ENCODE data around the gene DYNLT1. TPM values are rescaled to one million over a fixed set of nuclear protein-coding genes. Genes with fewer than 3 reads are reported as not detected.

The DYNLT1 gene
- total and polyA plus RNA-seq, 2 of the 4 experiments (the other 2 are of a cell fraction), result 235 to 349 TPM

DNA sequence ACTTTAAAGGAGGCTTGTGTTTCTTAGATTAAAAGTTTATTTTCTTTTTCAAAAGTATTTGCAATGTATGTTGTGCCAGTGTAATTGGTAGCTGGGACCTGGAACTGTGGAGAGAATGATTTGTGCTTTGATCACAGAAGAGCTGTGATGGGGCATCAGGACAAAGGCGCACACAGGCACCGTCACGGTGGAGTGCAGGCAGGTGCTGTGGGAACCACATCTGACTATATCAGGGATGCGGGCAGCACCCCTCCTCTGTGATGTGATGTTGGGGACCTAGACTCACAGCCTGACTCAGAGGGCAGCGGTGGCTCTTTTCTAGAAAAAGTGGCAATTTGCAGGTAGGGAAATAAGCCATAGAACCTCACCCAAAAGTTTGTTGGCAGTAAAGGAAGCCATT is 39.8 kb upstream of the DYNLT1 start:
- no peak overlapping the region for H3K4ac ChIP-seq (ENCODE audit: low read depth, low read length)
- no peaks in the 10 kb centered on the region for H3K27me3 ChIP-seq (ENCODE audit: control insufficient read depth, insufficient read depth, low read length)
- BruUV-seq (replicated peaks), result no TSS peak
- ATAC-seq (ENCODE audit: low read depth) (no peak), DNase-seq (no peak)
- no peaks in the 10 kb centered on the region for H4K20me1 ChIP-seq (ENCODE audit: insufficient read depth, low read length)
- H3K4me3 ChIP-seq (ENCODE audit: insufficient read depth, low read depth, low read length), result no peak overlapping the region
- WGBS, 2 experiments (ENCODE audit: extremely low coverage in 2 of 2, insufficient read length in 1 of 2), result 96% methylated on average over 4 of the region's 5 CpGs; no CpG with 5 or more reads in 1 of the 2 experiments
- no peak overlapping the region for H2BK5ac ChIP-seq (ENCODE audit: low read depth, low read length, poor library complexity, severe bottlenecking)
- no peak overlapping the region for H2AK5ac ChIP-seq (ENCODE audit: low read depth, low read length)
- intact Hi-C loops (cut with micrococcal nuclease), result no loop called here
- H3K27ac ChIP-seq (ENCODE audit: insufficient read depth, low read length), result no peak overlapping the region
- H3K9me1 ChIP-seq (ENCODE audit: insufficient read depth, low read length), result no peaks in the 10 kb centered on the region
- ChIA-PET POLR2A (ENCODE audit: unreplicated experiment) (no interaction called here), CTCF (no interaction called here)
- H2AK9ac ChIP-seq (replicated peaks; ENCODE audit: low read depth, low read length, poor library complexity), result no peak overlapping the region
- no peak overlapping the region for H3K9ac ChIP-seq (ENCODE audit: low read depth, low read length)
- H3K23ac ChIP-seq (ENCODE audit: low read depth, low read length), result no peak overlapping the region
- no peak overlapping the region for H3K18ac ChIP-seq (ENCODE audit: low read depth, low read length)
- H3K4me1 ChIP-seq (ENCODE audit: control insufficient read depth, insufficient read depth, low read length), result peaks cover 2% of the 10 kb centered on the region; the same call in 1 of the 2 replicates
- in situ Hi-C loops (cut with MboI; ENCODE audit: low sequenced_read_pairs), result no loop called here
- no peaks in the 10 kb centered on the region for H3K79me1 ChIP-seq (ENCODE audit: low read depth in 1 of 2, low read length in 2 of 2)
- H2BK15ac ChIP-seq (ENCODE audit: low read depth, low read length), result no peak overlapping the region; the same call in 2 of the 3 replicates
- no peak overlapping the region for H2BK120ac ChIP-seq (ENCODE audit: low read depth, low read length)
- no peak overlapping the region for H3K14ac ChIP-seq (replicated peaks; ENCODE audit: low read depth, low read length)
- no peak overlapping the region for H3K4me2 ChIP-seq (ENCODE audit: low read depth, low read length)
- TF ChIP-seq CHD1 (IDR thresholded peaks at IDR 0.05; ENCODE audit: low read depth, low read length), result no peak
- TF ChIP-seq MXI1 (IDR thresholded peaks at IDR 0.05; ENCODE audit: borderline replicate concordance, low read depth, low read length), result no peak
- TF ChIP-seq MAZ (IDR thresholded peaks at IDR 0.05; ENCODE audit: borderline replicate concordance, low read depth, low read length), result no peak
- no peak for TF ChIP-seq BHLHE40 (IDR thresholded peaks at IDR 0.05; ENCODE audit: low read depth, low read length)
- TF ChIP-seq, protein P1, sequence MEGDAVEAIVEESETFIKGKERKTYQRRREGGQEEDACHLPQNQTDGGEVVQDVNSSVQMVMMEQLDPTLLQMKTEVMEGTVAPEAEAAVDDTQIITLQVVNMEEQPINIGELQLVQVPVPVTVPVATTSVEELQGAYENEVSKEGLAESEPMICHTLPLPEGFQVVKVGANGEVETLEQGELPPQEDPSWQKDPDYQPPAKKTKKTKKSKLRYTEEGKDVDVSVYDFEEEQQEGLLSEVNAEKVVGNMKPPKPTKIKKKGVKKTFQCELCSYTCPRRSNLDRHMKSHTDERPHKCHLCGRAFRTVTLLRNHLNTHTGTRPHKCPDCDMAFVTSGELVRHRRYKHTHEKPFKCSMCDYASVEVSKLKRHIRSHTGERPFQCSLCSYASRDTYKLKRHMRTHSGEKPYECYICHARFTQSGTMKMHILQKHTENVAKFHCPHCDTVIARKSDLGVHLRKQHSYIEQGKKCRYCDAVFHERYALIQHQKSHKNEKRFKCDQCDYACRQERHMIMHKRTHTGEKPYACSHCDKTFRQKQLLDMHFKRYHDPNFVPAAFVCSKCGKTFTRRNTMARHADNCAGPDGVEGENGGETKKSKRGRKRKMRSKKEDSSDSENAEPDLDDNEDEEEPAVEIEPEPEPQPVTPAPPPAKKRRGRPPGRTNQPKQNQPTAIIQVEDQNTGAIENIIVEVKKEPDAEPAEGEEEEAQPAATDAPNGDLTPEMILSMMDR (conservative IDR thresholded peaks at IDR 0.05; ENCODE audit: low read depth, low read length), result no peak
- no peak for TF ChIP-seq SMC3 (IDR thresholded peaks at IDR 0.05; ENCODE audit: low read depth, low read length)
- TF ChIP-seq POLR2A (IDR thresholded peaks at IDR 0.05; ENCODE audit: low read depth, low read length), result no peak
- no peak for TF ChIP-seq FOS (IDR thresholded peaks at IDR 0.05; ENCODE audit: low read depth, low read length)
- no peak for TF ChIP-seq MAFK (IDR thresholded peaks at IDR 0.05; ENCODE audit: low read depth, low read length)
- no peak overlapping the region for H2BK20ac ChIP-seq (ENCODE audit: low read depth, low read length)
- no peak overlapping the region for H4K8ac ChIP-seq (ENCODE audit: low read depth in 2 of 2, low read length in 2 of 2)
- dilution Hi-C loops (cut with HindIII; ENCODE audit: low sequenced_read_pairs, unreplicated experiment), result no loop called here
- H4K91ac ChIP-seq (ENCODE audit: insufficient read depth, low read depth, low read length), result no peak overlapping the region
- no peaks in the 10 kb centered on the region for H3K36me3 ChIP-seq (ENCODE audit: control insufficient read depth, insufficient read depth, low read length)
- H3K56ac ChIP-seq (ENCODE audit: extremely low read depth, insufficient read depth, low read length), result no peak overlapping the region
- no peak overlapping the region for H2AFZ ChIP-seq (replicated peaks; ENCODE audit: low read length, poor library complexity)
- no peaks in the 10 kb centered on the region for H3K9me3 ChIP-seq (ENCODE audit: control insufficient read depth, insufficient read depth, low read length)
- no peak overlapping the region for H4K5ac ChIP-seq (ENCODE audit: low read depth, low read length)

All from IMR-90 (cell line).